GM19455 (cell line): Measurements from ENCODE around the gene GRM4.

Source experiments
- ATAC-seq: cut with Tn5 transposase; IDR thresholded peaks from one replicate; pipeline ENCODE4 v1.9.1; 2021; ENCODE audit not compliant: unreplicated experiment

The GRM4 gene

GRCh38 chr6:34110610-34111009 lies 35.3 kb downstream of the GRM4 start:
- no peak for ATAC-seq

- no peak for ATAC-seq
Measured at GRCh38 chr6:34108176-34108575, 37.7 kb downstream of the GRM4 start.

- no peak for ATAC-seq
Measured at GRCh38 chr6:34106900-34107299, 39.0 kb downstream of the GRM4 start.

GRCh38 chr6:34106421-34106820 lies 39.5 kb downstream of the GRM4 start:
- ATAC-seq, result no peak

GRCh38 chr6:34104628-34105027 lies 41.3 kb downstream of the GRM4 start:
- no peak for ATAC-seq

- ATAC-seq, result no peak
Measured at GRCh38 chr6:34104186-34104585, 41.7 kb downstream of the GRM4 start.

- ATAC-seq, result no peak
Measured at GRCh38 chr6:34103321-34103720, 42.6 kb downstream of the GRM4 start.

- no peak for ATAC-seq
Measured at GRCh38 chr6:34102696-34103095, 43.2 kb downstream of the GRM4 start.

GRCh38 chr6:34102099-34102656 lies 43.7 kb downstream of the GRM4 start:
- ATAC-seq, result no peak

- no peak for ATAC-seq
Measured at GRCh38 chr6:34100788-34101187, 45.1 kb downstream of the GRM4 start.

GRCh38 chr6:34099878-34100277 lies 46.0 kb downstream of the GRM4 start:
- no peak for ATAC-seq

- ATAC-seq, result no peak
Measured at GRCh38 chr6:34098045-34098936, 47.6 kb downstream of the GRM4 start.

GRCh38 chr6:34096814-34097213 lies 49.1 kb downstream of the GRM4 start:
- ATAC-seq, result no peak

GRCh38 chr6:34096193-34096592 lies 49.7 kb downstream of the GRM4 start:
- no peak for ATAC-seq

- no peak for ATAC-seq
Measured at GRCh38 chr6:34095741-34096140, 50.1 kb downstream of the GRM4 start.

GRCh38 chr6:34095136-34095505 lies 50.8 kb downstream of the GRM4 start:
- no peak for ATAC-seq

- ATAC-seq, result no peak
Measured at GRCh38 chr6:34094474-34095135, 51.3 kb downstream of the GRM4 start.

- no peak for ATAC-seq
Measured at GRCh38 chr6:34093854-34094430, 51.9 kb downstream of the GRM4 start.

- ATAC-seq, result no peak
Measured at GRCh38 chr6:34093206-34093605, 52.7 kb downstream of the GRM4 start.

- no peak for ATAC-seq
Measured at GRCh38 chr6:34092631-34093030, 53.3 kb downstream of the GRM4 start.

- ATAC-seq, result no peak
Measured at GRCh38 chr6:34090935-34091334, 55.0 kb downstream of the GRM4 start.

GRCh38 chr6:34090529-34090928 lies 55.4 kb downstream of the GRM4 start:
- ATAC-seq, result no peak
